K562 (cell line): ENCODE results near the gene MSH3. TPM values are rescaled to one million over a fixed set of nuclear protein-coding genes. Genes with fewer than 3 reads are reported as not detected.

ENCODE experiments used
- ATAC-seq: fragments of 200-7000 bp; cut with Tn5 transposase; 3 replicates; pipeline ENCODE4 v1.9.1; 2020; ENCODE audit warnings: moderate library complexity
- BruUV-seq: library from RNA; stranded (reverse); fragments of 400-500 nt; replicated peaks from 2 replicates; lab custom pipeline; 2021; lab: Mats Ljungman, UMichigan
- CTCF ChIA-PET: fragments of 300-600 bp; formaldehyde crosslinking; extraction: SDS; loops from one replicate; lab custom pipeline; 2021; ENCODE audit warnings: low intra/inter-chr PET ratio; lab: Yijun Ruan, JAX
- POLR2A ChIA-PET: fragments of 300-600, 350-650 bp; sonication (Branson Sonifier 250); formaldehyde crosslinking; extraction: SDS; loops from one replicate; lab custom pipeline; 2021; ENCODE audit warnings: antibody characterized with exemption, inconsistent platforms; lab: Yijun Ruan, JAX
- DNase-seq, 4 experiments: peaks; one replicate each; pipeline versions ENCODE4 v3.0.0 to v3.0.0-alpha.2; 2011 to 2018; ENCODE audit warnings: low spot score in 3 of 4, mixed read lengths in 3 of 4; ENCODE audit errors: extremely low read depth in 1 of 4
- FAIRE-seq: peaks from 2 replicates; lab custom pipeline; 2011; peaks lifted over from hg19 to GRCh38; lab: Jason Lieb, UNC
- H2AFZ ChIP-seq: 2 replicates; pipeline ENCODE4 v1.6.0; 2011; ENCODE audit warnings: low read depth, low read length, control low read depth, inconsistent platforms
- H3K27ac ChIP-seq: fragments of 200-600 bp; 3 replicates; pipeline ENCODE4 v1.8.0; 2011; ENCODE audit warnings: low read depth, mild to moderate bottlenecking, control low read depth, inconsistent platforms, low read length, moderate library complexity, mixed read lengths; ENCODE audit errors: extremely low read depth
- H3K27me3 ChIP-seq, 2 experiments: fragments of 300-600 bp in 1 of 2; 2 replicates in 1 of 2; 3 replicates in 1 of 2; pipeline versions ENCODE4 v1.6.0 to v1.8.0; 2011; ENCODE audit warnings: inconsistent platforms in 2 of 2, low read length in 2 of 2, mild to moderate bottlenecking in 1 of 2, mixed read lengths in 1 of 2, moderate library complexity in 1 of 2; ENCODE audit not compliant: control insufficient read depth in 2 of 2, insufficient read depth in 2 of 2
- H3K36me3 ChIP-seq: fragments of 300-600 bp; 3 replicates; pipeline ENCODE4 v1.8.0; 2011; ENCODE audit warnings: mild to moderate bottlenecking, low read length, inconsistent platforms; ENCODE audit not compliant: control insufficient read depth, insufficient read depth
- H3K4me1 ChIP-seq, 2 experiments: fragments of 200-600 bp in 1 of 2; replicated peaks in 1 of 2; 2 replicates in 1 of 2; 3 replicates in 1 of 2; pipeline versions ENCODE4 v1.5.1 to v1.8.0; 2011; ENCODE audit warnings: inconsistent platforms in 2 of 2, low read length in 2 of 2, mild to moderate bottlenecking in 1 of 2, mixed read lengths in 1 of 2, moderate library complexity in 1 of 2; ENCODE audit not compliant: control insufficient read depth in 2 of 2, insufficient read depth in 2 of 2
- H3K4me2 ChIP-seq: 2 replicates; pipeline ENCODE4 v1.6.1; 2011; ENCODE audit warnings: low read length, control low read depth, inconsistent platforms, mixed read lengths; ENCODE audit not compliant: insufficient read depth
- H3K4me3 ChIP-seq: fragments of 200-600 bp; sonication (generic), shearing (Covaris generic); 2 replicates; pipeline ENCODE4 v1.5.1; 2016; ENCODE audit warnings: control low read depth, inconsistent platforms
- H3K79me2 ChIP-seq: fragments of 200-600 bp; 3 replicates; pipeline ENCODE4 v1.8.0; 2011; ENCODE audit warnings: low read length, inconsistent platforms; ENCODE audit not compliant: control insufficient read depth, insufficient read depth
- H3K9ac ChIP-seq, 2 experiments: 2 replicates each; pipeline versions ENCODE4 v1.6.0 to v1.6.1; 2011; ENCODE audit warnings: low read depth in 2 of 2, low read length in 2 of 2, control low read depth in 1 of 2, inconsistent platforms in 1 of 2, mild to moderate bottlenecking in 1 of 2, mixed read lengths in 1 of 2; ENCODE audit not compliant: insufficient read depth in 1 of 2
- H3K9me1 ChIP-seq: one replicate; pipeline ENCODE4 v1.6.0; 2011; ENCODE audit warnings: inconsistent platforms, mild to moderate bottlenecking, low read length, moderate library complexity; ENCODE audit not compliant: control insufficient read depth, insufficient read depth
- H3K9me3 ChIP-seq: replicated peaks from 2 replicates; pipeline ENCODE4 v1.5.1; 2011; ENCODE audit warnings: low read depth, low read length, inconsistent platforms; ENCODE audit not compliant: control insufficient read depth, insufficient read depth
- H4K20me1 ChIP-seq: replicated peaks from 2 replicates; pipeline ENCODE4 v1.6.1; 2011; ENCODE audit warnings: low read length, inconsistent platforms, mixed read lengths; ENCODE audit not compliant: control insufficient read depth, insufficient read depth
- CTCF ChIP-seq, 3 experiments: IDR thresholded peaks in 2 of 3; conservative IDR thresholded peaks in 1 of 3; 2 replicates each; pipeline ENCODE4 v1.5.1; 2011 to 2012; ENCODE audit warnings: low read length in 3 of 3, mild to moderate bottlenecking in 3 of 3, control low read depth in 2 of 3, improper control_type of control experiment in 1 of 3, inconsistent platforms in 1 of 3, low read depth in 1 of 3, mixed read lengths in 1 of 3, moderate library complexity in 1 of 3; ENCODE audit not compliant: insufficient read depth in 2 of 3
- CTCFL ChIP-seq: IDR thresholded peaks from 2 replicates; pipeline ENCODE4 v1.6.1; 2011; ENCODE audit warnings: borderline replicate concordance, low read depth, mild to moderate bottlenecking, moderate library complexity, low read length; ENCODE audit not compliant: insufficient read depth, poor library complexity, severe bottlenecking
- GTF2B ChIP-seq: IDR thresholded peaks from 2 replicates; pipeline ENCODE4 v1.6.1; 2011; ENCODE audit not compliant: insufficient read length; ENCODE audit errors: extremely low read depth
- HIVEP1 ChIP-seq: fragments of 250-450 bp; sonication (Bioruptor Pico); IDR thresholded peaks from 2 replicates; pipeline ENCODE4 v1.4.0; 2020; ENCODE audit warnings: mild to moderate bottlenecking
- MTA2 ChIP-seq: fragments of 450-650 bp; IDR thresholded peaks from 2 replicates; pipeline ENCODE4 v1.6.1; 2016; ENCODE audit warnings: low read depth
- RAD21 ChIP-seq, 2 experiments: fragments of 250-450 bp in 1 of 2; fragments of 450-650 bp in 1 of 2; sonication (Bioruptor Pico) in 1 of 2; formaldehyde crosslinking in 1 of 2; IDR thresholded peaks in 1 of 2; conservative IDR thresholded peaks in 1 of 2; 2 replicates each; pipeline versions ENCODE4 v1.4.0 to v1.8.0; 2020 to 2022; ENCODE audit warnings: mild to moderate bottlenecking in 2 of 2, moderate library complexity in 1 of 2
- RFX5 ChIP-seq: IDR thresholded peaks from 2 replicates; pipeline ENCODE4 v1.6.1; 2011; ENCODE audit warnings: low read depth, mild to moderate bottlenecking, improper control_type of control experiment, low read length
- SP2 ChIP-seq: IDR thresholded peaks from 2 replicates; pipeline ENCODE4 v1.6.1; 2011; ENCODE audit warnings: mild to moderate bottlenecking, low read depth, low read length, moderate library complexity; ENCODE audit not compliant: poor library complexity, severe bottlenecking; ENCODE audit errors: extremely low read depth
- WGBS: fragments of 100-300 bp; shearing (Covaris generic); methylation state at CpG from one replicate; pipeline ENCODE4 v1.1.6; 2016; ENCODE audit warnings: low coverage, mixed read lengths; ENCODE audit not compliant: insufficient coverage; ENCODE audit errors: missing lambda C conversion rate; 5-methylcytosine and 5-hydroxymethylcytosine counted together
- in situ Hi-C: fragments of 300-500 bp; cut with MboI; formaldehyde crosslinking; loops from 4 replicates; pipeline ENCODE4 v1.15.0; 2018; ENCODE audit warnings: inconsistent platforms, mixed read lengths
- intact Hi-C: fragments of 100-400 bp; cut with micrococcal nuclease; formaldehyde crosslinking; loops from 2 replicates; pipeline ENCODE4 v1.14.2; 2022
- polyA plus RNA-seq, 8 experiments: library from polyadenylated mRNA; depleted of rRNA in 4 of 8; stranded (reverse) in 5 of 8; unstranded in 3 of 8; fragments of >200 nt; fragmentation: Nextera tagmentation in 2 of 8; fragmentation: Illumina TruSeq in 1 of 8; extraction: Ambion mirVana in 2 of 8; extraction: Trizol in 1 of 8; gene quantifications; 2 replicates each; pipeline versions ENCODE4 v1.2.1 to v1.2.3, GENCODE V29; 2011 to 2014; ENCODE audit warnings: inconsistent platforms in 1 of 8, missing spikeins in 1 of 8
- total RNA-seq, 7 experiments: library from RNA; depleted of rRNA in 6 of 7; stranded (reverse); fragments of >200 nt in 6 of 7; fragmentation: Illumina TruSeq in 2 of 7; extraction: Trizol in 2 of 7; gene quantifications; 2 replicates each; pipeline versions ENCODE4 v1.2.1 to v1.2.3, GENCODE V29; 2011 to 2021; ENCODE audit warnings: low replicate concordance in 1 of 7

MSH3 gene
- total and polyA plus RNA-seq, 9 of the 15 experiments (the other 6 are each of a cell fraction or from before 2014, with no cell fraction given), result 3.9 to 17.2 (median 13.2) TPM

- WGBS, result 80% methylated on average over 1 of the region's 1 CpG
- Histone ChIP-seq H3K9ac (peak overlapping the region in 1 of 2 experiments; percentile 77; a peak in 2 of 4 replicates), H3K36me3 (peaks cover 56% of the 10 kb centered on the region), H3K9me1 (no peaks in the 10 kb centered on the region), H3K4me3 (no peak overlapping the region), H4K20me1 (no peaks in the 10 kb centered on the region), H2AFZ (peak overlapping the region; percentile 32; the same call in 1 of the 2 replicates), H3K79me2 (peaks cover 35% of the 10 kb centered on the region), H3K4me2 (peak overlapping the region; percentile 77), H3K4me1 (peaks cover 0 to 8% of the 10 kb centered on the region in 2 experiments; a peak in 2 of 5 replicates), H3K27me3 (no peaks in the 10 kb centered on the region), H3K9me3 (no peaks in the 10 kb centered on the region), H3K27ac (0 out of 3 replicates have a peak overlapping the region, but pooled peaks have one; percentile 92)
- ATAC-seq, result no peak
- ChIA-PET CTCF (no interaction called here), POLR2A (interaction anchor here (0.6 to 2.5 kb wide), 4 partner anchors 10 to 1172 kb away, joined by 3 to 10 read pairs (median 4); no protein-coding TSS in a partner anchor)
- DNase-seq, result peak; percentile 13 to 30 (median 20)
- no TSS peak for BruUV-seq
- TF ChIP-seq RAD21 (CRISPR knock-in tag; conservative IDR thresholded peaks at IDR 0.05 in 1 of 2, IDR thresholded peaks at IDR 0.05 in 1 of 2) (0 out of 4 replicates have a peak, but pooled peaks of 1 of the 2 experiments have one; percentile 24), MTA2 (no peak), CTCFL (peak; percentile 21), RFX5 (no peak), HIVEP1 (CRISPR knock-in tag) (no peak), GTF2B (no peak), CTCF (IDR thresholded peaks at IDR 0.05 in 2 of 3, conservative IDR thresholded peaks at IDR 0.05 in 1 of 3; ENCODE audit: insufficient read depth in 2 of 3, low read depth in 1 of 3, low read length in 3 of 3) (peak; percentile 29 to 40 (median 33); a peak in 4 of 6 replicates), SP2 (no peak)
- intact Hi-C loops (loop anchor here (5.0 kb wide), 1 partner anchor 169 kb away; the partner anchor contains the start of gene FAM151B), in situ Hi-C loops (no loop called here)
- FAIRE-seq, result no peak
Observed at GRCh38 chr5:80656425-80656824, 2.0 kb downstream of the MSH3 start.
